GM21515 (cell line): ENCODE measurements around the gene PALLD.
"Not testable (repeated sequence)": the region's sequence is repeated elsewhere in the genome, so short reads cannot be mapped to it uniquely, and the experiment has no call there.

Source experiments
- ATAC-seq: cut with Tn5 transposase; IDR thresholded peaks from one replicate; pipeline ENCODE4 v1.9.1; 2021; ENCODE audit not compliant: unreplicated experiment

The PALLD gene

GRCh38 chr4:168691631-168692369, 194.9 kb downstream of the PALLD start:
- no peak for ATAC-seq

GRCh38 chr4:168693750-168694490, 197.1 kb downstream of the PALLD start:
- no peak for ATAC-seq

GRCh38 chr4:168694667-168695066, 197.8 kb downstream of the PALLD start:
- no peak for ATAC-seq

GRCh38 chr4:168695288-168695687, 198.4 kb downstream of the PALLD start:
- ATAC-seq, result no peak

- ATAC-seq, result no peak
Measured at GRCh38 chr4:168696280-168696679, 199.4 kb downstream of the PALLD start.

GRCh38 chr4:168696826-168697225, 200.0 kb downstream of the PALLD start:
- no peak for ATAC-seq

- no peak for ATAC-seq
Measured at GRCh38 chr4:168699224-168699878, 202.5 kb downstream of the PALLD start.

- ATAC-seq, result no peak
Measured at GRCh38 chr4:168701061-168701460, 204.2 kb downstream of the PALLD start.

GRCh38 chr4:168702581-168703087, 205.8 kb downstream of the PALLD start:
- not testable (repeated sequence) for ATAC-seq

GRCh38 chr4:168705121-168705520, 208.3 kb downstream of the PALLD start:
- no peak for ATAC-seq

GRCh38 chr4:168707205-168707604, 210.4 kb downstream of the PALLD start:
- no peak for ATAC-seq

- ATAC-seq, result no peak
Measured at GRCh38 chr4:168708108-168708507, 211.3 kb downstream of the PALLD start.

GRCh38 chr4:168710353-168710946, 213.6 kb downstream of the PALLD start:
- ATAC-seq, result no peak

- no peak for ATAC-seq
Measured at GRCh38 chr4:168711197-168712140, 214.6 kb downstream of the PALLD start.

- ATAC-seq, result no peak
Measured at GRCh38 chr4:168712316-168712890, 215.6 kb downstream of the PALLD start.

GRCh38 chr4:168713253-168713652, 216.4 kb downstream of the PALLD start:
- no peak for ATAC-seq

GRCh38 chr4:168715896-168716295, 219.0 kb downstream of the PALLD start:
- no peak for ATAC-seq

GRCh38 chr4:168716406-168717129, 219.7 kb downstream of the PALLD start:
- ATAC-seq, result no peak

- ATAC-seq, result no peak
Measured at GRCh38 chr4:168717847-168718246, 221.0 kb downstream of the PALLD start.
